DND-41 (cell line): ENCODE results near the gene SPSB4.

Source experiments
- ATAC-seq: fragments of 200-7000 bp; cut with Tn5 transposase; 3 replicates; pipeline ENCODE4 v1.9.1; 2021; ENCODE audit warnings: low read depth; ENCODE audit not compliant: insufficient read depth
- DNase-seq: peaks from one replicate; pipeline ENCODE4 v3.0.0-alpha.2; 2020
- H2AFZ ChIP-seq: 2 replicates; pipeline ENCODE4 v1.6.0; 2012; ENCODE audit warnings: low read depth, low read length
- H3K27ac ChIP-seq: 2 replicates; pipeline ENCODE4 v1.5.1; 2012; ENCODE audit warnings: low read length, inconsistent platforms
- H3K27me3 ChIP-seq: fragments of 200-600 bp; sonication (generic); 2 replicates; pipeline ENCODE4 v1.6.0; 2012; ENCODE audit warnings: low read length, mild to moderate bottlenecking, inconsistent platforms; ENCODE audit not compliant: insufficient read depth, poor library complexity
- H3K36me3 ChIP-seq: 2 replicates; pipeline ENCODE4 v1.5.1; 2012; ENCODE audit warnings: low read length, inconsistent platforms; ENCODE audit not compliant: insufficient read depth
- H3K4me1 ChIP-seq: 2 replicates; pipeline ENCODE4 v1.5.1; 2012; ENCODE audit warnings: mild to moderate bottlenecking, low read length; ENCODE audit not compliant: insufficient read depth
- H3K4me2 ChIP-seq: 2 replicates; pipeline ENCODE4 v1.6.0; 2012; ENCODE audit warnings: mild to moderate bottlenecking, moderate library complexity, low read length, inconsistent platforms; ENCODE audit not compliant: insufficient read depth
- H3K4me3 ChIP-seq, 2 experiments: fragments of 200-600 bp in 1 of 2; shearing (Covaris generic) in 1 of 2; 2 replicates each; pipeline ENCODE4 v1.5.1; 2012 to 2016; ENCODE audit warnings: inconsistent platforms in 2 of 2, low read length in 2 of 2, mild to moderate bottlenecking in 2 of 2, low read depth in 1 of 2, moderate library complexity in 1 of 2
- H3K79me2 ChIP-seq: 2 replicates; pipeline ENCODE4 v1.6.0; 2012; ENCODE audit warnings: low read length, inconsistent platforms; ENCODE audit not compliant: insufficient read depth
- H3K9ac ChIP-seq: 2 replicates; pipeline ENCODE4 v1.6.0; 2012; ENCODE audit warnings: low read depth, mild to moderate bottlenecking, inconsistent platforms, low read length, moderate library complexity
- H3K9me3 ChIP-seq: 2 replicates; pipeline ENCODE4 v1.5.1; 2012; ENCODE audit warnings: low read length, moderate library complexity, mild to moderate bottlenecking, inconsistent platforms; ENCODE audit not compliant: insufficient read depth, severe bottlenecking
- H4K20me1 ChIP-seq: 2 replicates; pipeline ENCODE4 v1.6.0; 2012; ENCODE audit warnings: low read length; ENCODE audit not compliant: insufficient read depth
- EZH2 ChIP-seq: IDR thresholded peaks from 3 replicates; pipeline ENCODE4 v1.6.1; 2012; ENCODE audit warnings: borderline replicate concordance, low read depth, mild to moderate bottlenecking, moderate library complexity, low read length, inconsistent platforms; ENCODE audit not compliant: severe bottlenecking
- TF ChIP-seq, protein P1 (sequence below): IDR thresholded peaks from 2 replicates; pipeline ENCODE4 v1.5.1; 2012; ENCODE audit warnings: borderline replicate concordance, low read length, moderate library complexity, mild to moderate bottlenecking; ENCODE audit not compliant: poor library complexity, severe bottlenecking; ENCODE audit errors: extremely low read depth

The SPSB4 gene

GRCh38 chr3:141011232-141011996, 39.7 kb upstream of the SPSB4 start:
- Histone ChIP-seq H3K27me3 (no peaks in the 10 kb centered on the region), H3K79me2 (no peaks in the 10 kb centered on the region), H4K20me1 (no peaks in the 10 kb centered on the region), H2AFZ (peak overlapping the region; percentile 51), H3K27ac (peak overlapping the region; percentile 59), H3K4me2 (peak overlapping the region; percentile 49), H3K4me3 (0 out of 4 replicates have a peak overlapping the region, but pooled peaks of 1 of the 2 experiments have one; percentile 3), H3K36me3 (no peaks in the 10 kb centered on the region), H3K4me1 (peaks cover 23% of the 10 kb centered on the region), H3K9me3 (no peaks in the 10 kb centered on the region), H3K9ac (peak overlapping the region; percentile 28)
- ATAC-seq (peak; percentile 97), DNase-seq (peak; percentile 88)
- TF ChIP-seq EZH2 = no peak
- TF ChIP-seq, protein P1, sequence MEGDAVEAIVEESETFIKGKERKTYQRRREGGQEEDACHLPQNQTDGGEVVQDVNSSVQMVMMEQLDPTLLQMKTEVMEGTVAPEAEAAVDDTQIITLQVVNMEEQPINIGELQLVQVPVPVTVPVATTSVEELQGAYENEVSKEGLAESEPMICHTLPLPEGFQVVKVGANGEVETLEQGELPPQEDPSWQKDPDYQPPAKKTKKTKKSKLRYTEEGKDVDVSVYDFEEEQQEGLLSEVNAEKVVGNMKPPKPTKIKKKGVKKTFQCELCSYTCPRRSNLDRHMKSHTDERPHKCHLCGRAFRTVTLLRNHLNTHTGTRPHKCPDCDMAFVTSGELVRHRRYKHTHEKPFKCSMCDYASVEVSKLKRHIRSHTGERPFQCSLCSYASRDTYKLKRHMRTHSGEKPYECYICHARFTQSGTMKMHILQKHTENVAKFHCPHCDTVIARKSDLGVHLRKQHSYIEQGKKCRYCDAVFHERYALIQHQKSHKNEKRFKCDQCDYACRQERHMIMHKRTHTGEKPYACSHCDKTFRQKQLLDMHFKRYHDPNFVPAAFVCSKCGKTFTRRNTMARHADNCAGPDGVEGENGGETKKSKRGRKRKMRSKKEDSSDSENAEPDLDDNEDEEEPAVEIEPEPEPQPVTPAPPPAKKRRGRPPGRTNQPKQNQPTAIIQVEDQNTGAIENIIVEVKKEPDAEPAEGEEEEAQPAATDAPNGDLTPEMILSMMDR = peak; percentile 98

DNA sequence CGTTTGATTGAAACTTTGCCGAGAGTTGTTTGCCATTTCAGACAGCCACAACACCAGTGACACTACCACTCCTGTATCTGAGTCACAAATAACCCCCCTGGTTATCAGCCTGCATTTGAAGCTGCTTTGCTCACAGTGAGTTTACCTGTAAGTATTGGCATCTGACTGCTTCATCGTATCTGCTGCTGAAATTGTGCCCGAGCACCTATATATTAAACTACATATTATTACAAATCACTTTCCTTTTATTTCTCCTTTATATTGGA, 39.2 kb upstream of the SPSB4 start:
- Histone ChIP-seq H2AFZ (peak overlapping the region; percentile 51; the same call in 1 of the 2 replicates), H3K9ac (peak overlapping the region; percentile 28; the same call in 1 of the 2 replicates), H3K36me3 (no peaks in the 10 kb centered on the region), H4K20me1 (no peaks in the 10 kb centered on the region), H3K4me1 (peaks cover 27% of the 10 kb centered on the region), H3K9me3 (no peaks in the 10 kb centered on the region), H3K27ac (peak overlapping the region; percentile 59), H3K27me3 (no peaks in the 10 kb centered on the region), H3K4me2 (peak overlapping the region; percentile 49; the same call in 1 of the 2 replicates), H3K79me2 (no peaks in the 10 kb centered on the region), H3K4me3 (no peak overlapping the region)
- DNase-seq (no peak), ATAC-seq (no peak; the same call in 2 of the 3 replicates)
- no peak for TF ChIP-seq EZH2
- TF ChIP-seq, protein P1 = no peak

DNA sequence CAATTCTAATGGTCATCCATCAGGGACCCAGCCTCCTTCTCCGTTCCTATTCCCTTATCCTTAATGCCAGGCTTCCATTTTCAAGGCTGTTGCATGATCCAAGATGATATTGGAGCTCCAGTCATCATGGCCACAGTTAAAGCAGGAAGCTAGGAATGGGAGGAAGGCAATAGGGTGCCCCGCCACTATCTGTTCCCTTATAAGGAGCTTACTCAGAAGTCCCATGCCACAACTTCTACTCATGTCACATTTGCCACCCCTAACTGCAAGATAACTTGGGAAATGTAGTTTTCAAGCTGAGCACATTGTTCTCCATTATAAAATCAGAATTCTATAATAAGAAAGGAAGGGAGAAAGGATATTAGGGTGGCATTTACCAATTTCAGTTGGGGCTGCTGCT, 38.6 kb upstream of the SPSB4 start:
- Histone ChIP-seq H3K36me3 (no peaks in the 10 kb centered on the region), H4K20me1 (no peaks in the 10 kb centered on the region), H3K27ac (peak overlapping the region; percentile 59; the same call in 1 of the 2 replicates), H3K79me2 (no peaks in the 10 kb centered on the region), H3K27me3 (no peaks in the 10 kb centered on the region), H3K4me1 (peaks cover 33% of the 10 kb centered on the region), H3K9me3 (no peaks in the 10 kb centered on the region), H2AFZ (no peak overlapping the region), H3K9ac (peak overlapping the region; percentile 28; the same call in 1 of the 2 replicates), H3K4me2 (0 out of 2 replicates have a peak overlapping the region, but pooled peaks have one; percentile 49), H3K4me3 (no peak overlapping the region)
- no peak for DNase-seq
- TF ChIP-seq EZH2 = no peak
- TF ChIP-seq, protein P1 = no peak
- ATAC-seq = no peak
